GM12873 (cell line): Measurements from ENCODE around the gene KRT38.

ENCODE experiments used
- CTCF ChIP-seq: IDR thresholded peaks from 2 replicates; pipeline ENCODE4 v1.5.1; 2012; ENCODE audit warnings: low read depth, mild to moderate bottlenecking, moderate library complexity, low read length, control low read depth; ENCODE audit not compliant: insufficient read depth; ENCODE audit errors: missing control alignments

Gene KRT38

GRCh38 chr17:41393826-41394225 is 47.0 kb downstream of the KRT38 start:
- TF ChIP-seq CTCF, result no peak

DNA sequence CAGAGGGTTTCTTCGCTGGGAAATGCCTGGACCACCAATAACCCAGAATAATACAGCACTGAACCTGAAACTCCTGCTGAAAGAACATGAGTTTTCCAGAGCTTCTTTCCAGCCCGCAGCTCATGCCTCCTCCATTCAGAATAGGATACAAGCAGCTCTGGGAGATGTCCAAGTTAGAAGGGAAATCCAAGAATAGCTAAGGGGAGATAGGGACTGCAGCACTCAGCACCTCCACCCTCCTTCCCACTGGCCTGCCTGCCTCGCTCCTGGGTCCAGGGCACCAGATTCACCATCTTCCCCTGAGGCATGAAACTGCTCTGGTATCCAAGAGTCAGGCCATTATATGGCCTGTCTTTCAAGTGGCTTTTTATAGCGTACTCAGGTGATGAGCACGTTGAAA is 47.5 kb downstream of the KRT38 start:
- TF ChIP-seq CTCF, result no peak

GRCh38 chr17:41392278-41392677 is 48.5 kb downstream of the KRT38 start:
- no peak for TF ChIP-seq CTCF

- TF ChIP-seq CTCF, result no peak
Measured at GRCh38 chr17:41391535-41391934, 49.2 kb downstream of the KRT38 start.

DNA sequence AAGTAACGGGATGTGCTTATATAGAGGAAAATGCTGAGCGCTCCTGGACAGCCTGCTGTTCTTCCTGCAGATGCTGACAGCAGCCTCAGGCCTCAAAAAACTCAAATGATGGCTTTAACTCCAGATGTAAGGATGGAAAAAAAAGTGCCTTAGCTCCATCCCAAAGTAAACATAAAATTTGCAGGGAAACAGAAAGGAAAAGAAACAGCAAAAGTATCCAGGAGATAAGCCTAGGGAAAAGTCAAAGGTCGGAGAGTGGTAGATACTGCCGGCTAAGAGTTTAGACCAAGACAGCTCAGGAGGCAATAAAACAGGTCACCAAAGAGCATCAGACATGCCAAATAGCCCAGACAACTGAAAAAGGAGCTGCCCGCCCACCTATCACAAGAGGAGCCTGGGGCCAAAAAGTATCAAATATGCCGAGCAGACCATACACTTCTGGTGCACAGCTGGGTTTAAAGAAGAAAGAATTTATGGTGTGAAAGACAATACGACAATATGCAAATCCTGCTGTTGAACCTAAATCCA is 50.3 kb downstream of the KRT38 start:
- TF ChIP-seq CTCF, result no peak

DNA sequence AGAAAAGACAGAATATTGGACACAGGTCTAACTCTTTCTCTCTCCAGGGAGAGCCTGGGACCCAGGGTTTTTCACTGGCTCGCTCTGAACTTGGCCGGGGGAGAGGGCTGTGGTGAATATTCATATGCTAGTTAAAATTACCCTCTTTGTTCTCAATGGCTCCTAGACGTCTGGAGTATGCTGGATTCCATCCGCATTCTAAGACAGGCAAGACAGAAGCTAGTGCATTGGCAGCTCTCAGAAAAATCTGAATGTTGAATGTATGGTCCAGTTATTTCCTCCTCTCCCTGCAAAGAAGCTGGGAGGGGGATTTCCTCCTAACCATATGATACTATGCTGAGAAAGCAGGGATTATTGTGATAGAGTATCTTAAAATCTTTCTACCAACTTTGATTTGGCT is 53.1 kb downstream of the KRT38 start:
- no peak for TF ChIP-seq CTCF

DNA sequence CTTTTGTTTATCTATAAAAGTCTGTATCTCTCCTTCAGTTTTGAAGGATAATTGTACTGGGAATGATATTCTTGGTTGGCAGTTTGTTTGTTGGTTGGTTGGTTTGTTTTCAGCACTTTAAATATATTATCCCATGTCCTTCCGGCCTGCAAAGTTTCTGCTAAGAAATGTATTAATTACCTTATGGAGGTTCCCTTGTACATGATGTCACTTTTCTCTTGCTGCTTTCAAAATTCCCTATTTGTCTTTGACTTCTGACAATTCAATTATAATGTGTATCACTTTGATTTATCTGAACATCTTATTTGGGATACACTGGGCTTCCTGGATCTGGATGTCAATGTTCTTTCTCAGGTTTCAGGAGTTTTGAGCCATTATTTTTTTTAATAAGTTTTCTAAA is 54.6 kb downstream of the KRT38 start:
- no peak for TF ChIP-seq CTCF
